Lower leg skin (tissue), 4 donors: ENCODE measurements around the gene NTM. TPM values are rescaled to one million over a fixed set of nuclear protein-coding genes. Genes with fewer than 3 reads are reported as not detected.

Experiments
- DNase-seq, 2 donors: peaks; one replicate each; pipeline ENCODE4 v3.0.0-alpha.2; 2019; ENCODE audit warnings: low spot score in 2 of 2
- H3K4me3 ChIP-seq: fragments of 200-600 bp; sonication (generic); 2 replicates; pipeline ENCODE4 v1.5.1; 2017; ENCODE audit warnings: mild to moderate bottlenecking, low read depth; ENCODE audit not compliant: poor library complexity, severe bottlenecking
- POLR2A ChIP-seq, 2 donors: fragments of 450-650 bp; IDR thresholded peaks; one replicate each; pipeline ENCODE4 v1.6.1; 2016 to 2017; ENCODE audit warnings: antibody characterized with exemption in 2 of 2, mild to moderate bottlenecking in 1 of 2, moderate library complexity in 1 of 2
- WGBS, 2 donors: methylation state at CpG; one replicate each; pipeline ENCODE4 v1.1.5; 2018; 5-methylcytosine and 5-hydroxymethylcytosine counted together
- intact Hi-C: fragments of 100-400 bp; cut with DNase I; formaldehyde crosslinking; loops from one replicate; pipeline ENCODE4 v1.15.0; 2023; ENCODE audit warnings: low total_unique reads
- total RNA-seq, 4 donors: library from RNA; depleted of rRNA; stranded (reverse); fragments of >200 nt; gene quantifications; one replicate each; pipeline ENCODE4 v1.1.0, GENCODE V29; 2016
- TF ChIP-seq, protein P1 (sequence below), 3 donors: fragments of 450-650 bp; IDR thresholded peaks; one replicate each; pipeline ENCODE4 v1.5.1; 2016; ENCODE audit warnings: antibody characterized with exemption in 3 of 3, mild to moderate bottlenecking in 3 of 3, moderate library complexity in 2 of 3

Gene NTM
- total RNA-seq, 4 donors from 2014 or later: 2.8 to 5.7 (median 4.9) TPM

DNA sequence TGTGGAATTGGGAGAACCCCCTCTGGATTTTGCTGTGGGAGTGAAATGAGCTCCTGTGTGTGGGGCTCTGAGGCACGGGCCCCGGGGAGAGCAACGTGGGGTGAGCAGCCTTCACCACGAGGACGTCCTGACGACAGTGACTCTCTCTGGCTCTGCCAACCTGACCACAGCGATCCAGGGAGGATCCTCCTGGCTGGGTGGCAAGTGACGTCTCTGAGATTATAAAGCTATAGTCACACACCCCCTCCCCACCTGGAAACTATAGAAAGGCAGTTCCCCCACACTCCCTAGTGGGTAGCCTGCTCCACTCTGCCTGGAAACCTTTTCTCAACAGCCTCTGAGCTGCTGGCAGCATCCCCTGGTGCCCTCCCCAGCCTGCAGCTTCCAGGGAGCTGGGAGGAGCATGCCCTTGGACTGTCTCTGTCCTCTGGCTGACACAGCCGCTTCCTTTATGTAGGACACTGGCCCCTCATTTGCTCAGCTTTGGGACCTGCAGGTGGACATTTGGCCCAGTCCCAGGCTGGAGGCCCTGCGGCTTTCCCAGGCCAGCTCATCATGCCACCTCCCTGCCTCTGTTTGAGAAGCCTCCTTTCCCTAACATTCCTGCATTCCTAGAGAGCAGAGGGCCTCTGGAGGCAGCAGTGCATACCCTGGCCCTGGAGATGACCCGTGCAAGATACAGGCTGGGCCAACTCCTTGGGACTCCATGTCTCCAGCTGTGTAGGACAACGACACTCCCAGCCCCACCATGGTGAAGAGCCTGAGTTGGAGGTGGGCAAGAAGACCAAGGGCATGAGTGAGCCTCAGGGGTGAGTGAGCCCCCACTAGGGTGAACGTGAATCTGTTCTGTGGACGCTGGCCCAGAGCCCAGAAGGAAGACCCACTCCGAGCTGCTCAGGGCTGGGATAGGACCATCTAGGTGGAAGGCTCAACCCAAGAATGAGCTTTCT is 314.0 kb downstream of the NTM start:
- WGBS, 2 donors: 79 to 83% methylated on average over 15 of the region's 15 CpGs
- H3K4me3 ChIP-seq: no peak overlapping the region
- DNase-seq: peak in 1 of 2 donors; percentile 54
- TF ChIP-seq, protein P1, sequence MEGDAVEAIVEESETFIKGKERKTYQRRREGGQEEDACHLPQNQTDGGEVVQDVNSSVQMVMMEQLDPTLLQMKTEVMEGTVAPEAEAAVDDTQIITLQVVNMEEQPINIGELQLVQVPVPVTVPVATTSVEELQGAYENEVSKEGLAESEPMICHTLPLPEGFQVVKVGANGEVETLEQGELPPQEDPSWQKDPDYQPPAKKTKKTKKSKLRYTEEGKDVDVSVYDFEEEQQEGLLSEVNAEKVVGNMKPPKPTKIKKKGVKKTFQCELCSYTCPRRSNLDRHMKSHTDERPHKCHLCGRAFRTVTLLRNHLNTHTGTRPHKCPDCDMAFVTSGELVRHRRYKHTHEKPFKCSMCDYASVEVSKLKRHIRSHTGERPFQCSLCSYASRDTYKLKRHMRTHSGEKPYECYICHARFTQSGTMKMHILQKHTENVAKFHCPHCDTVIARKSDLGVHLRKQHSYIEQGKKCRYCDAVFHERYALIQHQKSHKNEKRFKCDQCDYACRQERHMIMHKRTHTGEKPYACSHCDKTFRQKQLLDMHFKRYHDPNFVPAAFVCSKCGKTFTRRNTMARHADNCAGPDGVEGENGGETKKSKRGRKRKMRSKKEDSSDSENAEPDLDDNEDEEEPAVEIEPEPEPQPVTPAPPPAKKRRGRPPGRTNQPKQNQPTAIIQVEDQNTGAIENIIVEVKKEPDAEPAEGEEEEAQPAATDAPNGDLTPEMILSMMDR (IDR thresholded peaks at IDR 0.05): no peak
- no peak for TF ChIP-seq POLR2A (IDR thresholded peaks at IDR 0.05)
- intact Hi-C loops: no loop called here

DNA sequence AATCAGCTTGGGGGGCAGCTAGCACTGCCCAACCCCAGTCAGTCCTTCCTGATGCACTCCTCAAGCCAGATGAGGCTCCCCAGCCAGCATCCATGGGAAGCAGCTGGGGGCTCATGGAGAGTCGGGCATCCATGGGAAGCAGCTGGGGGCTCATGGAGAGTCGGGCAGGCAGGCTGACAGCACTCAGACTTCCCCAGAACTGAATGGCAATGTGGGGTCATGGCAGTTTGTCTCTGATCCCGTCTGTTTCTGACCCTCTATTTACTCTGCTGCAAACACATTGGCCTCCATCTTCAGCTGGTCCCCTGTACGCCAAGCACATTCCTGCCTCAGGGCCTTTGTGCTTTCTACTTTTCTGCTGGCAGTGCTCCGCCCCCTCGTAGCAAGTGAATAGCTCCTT is 314.8 kb downstream of the NTM start:
- DNase-seq: peak in 1 of 2 donors; percentile 68
- TF ChIP-seq, protein P1 (IDR thresholded peaks at IDR 0.05): no peak
- TF ChIP-seq POLR2A (IDR thresholded peaks at IDR 0.05): no peak
- H3K4me3 ChIP-seq: no peak overlapping the region
- WGBS, 2 donors: 90% methylated on average over 6 of the region's 6 CpGs
- intact Hi-C loops: no loop called here

DNA sequence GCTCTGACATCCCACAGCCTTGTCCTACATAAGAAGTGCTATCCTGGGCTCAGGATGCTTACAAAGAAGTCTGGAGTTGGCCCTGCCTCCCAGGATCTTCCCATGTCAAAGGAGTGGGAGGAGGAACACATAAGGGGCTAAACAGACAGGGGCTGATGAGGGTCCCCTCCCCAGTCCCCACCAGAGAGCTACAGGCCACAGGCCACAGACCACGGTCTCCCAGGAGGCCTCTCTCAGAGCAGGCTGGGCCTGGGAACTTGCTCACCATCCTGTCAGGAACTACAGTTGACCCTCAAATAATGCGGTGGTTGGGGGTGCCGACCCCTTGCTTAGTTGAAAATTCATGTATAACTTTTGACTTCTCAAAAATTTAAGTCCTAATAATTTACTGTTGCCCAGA is 315.5 kb downstream of the NTM start:
- intact Hi-C loops: no loop called here
- no peak for TF ChIP-seq POLR2A (IDR thresholded peaks at IDR 0.05)
- TF ChIP-seq, protein P1 (IDR thresholded peaks at IDR 0.05): no peak
- WGBS, 2 donors: 91 to 92% methylated on average over 3 of the region's 3 CpGs
- no peak overlapping the region for H3K4me3 ChIP-seq
- peak in 1 of 2 donors; percentile 63 for DNase-seq

DNA sequence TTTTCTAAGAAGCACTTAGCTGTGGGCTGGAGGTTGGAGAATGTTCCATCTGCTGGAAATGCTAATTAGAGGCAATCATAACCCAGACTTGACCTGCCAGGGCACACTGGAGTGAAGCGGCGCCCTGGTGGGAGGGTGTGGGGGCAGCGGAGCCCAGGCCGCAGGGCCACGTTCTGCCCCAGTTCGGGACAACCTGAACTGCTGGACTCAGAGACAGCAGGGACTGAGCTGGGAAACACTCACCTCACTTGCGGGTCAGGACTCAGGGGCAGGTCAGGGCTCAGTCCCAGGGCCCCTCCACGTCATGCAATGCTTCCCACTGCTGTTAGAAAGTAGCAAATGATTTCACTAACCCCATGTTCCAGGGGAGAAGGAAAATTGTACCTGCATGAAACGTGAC is 316.4 kb downstream of the NTM start:
- DNase-seq: peak in 1 of 2 donors; percentile 48
- intact Hi-C loops: no loop called here
- no peak overlapping the region for H3K4me3 ChIP-seq
- no peak for TF ChIP-seq POLR2A (IDR thresholded peaks at IDR 0.05)
- TF ChIP-seq, protein P1 (IDR thresholded peaks at IDR 0.05): no peak
- WGBS, 2 donors: 91 to 98% methylated on average over 9 of the region's 9 CpGs

DNA sequence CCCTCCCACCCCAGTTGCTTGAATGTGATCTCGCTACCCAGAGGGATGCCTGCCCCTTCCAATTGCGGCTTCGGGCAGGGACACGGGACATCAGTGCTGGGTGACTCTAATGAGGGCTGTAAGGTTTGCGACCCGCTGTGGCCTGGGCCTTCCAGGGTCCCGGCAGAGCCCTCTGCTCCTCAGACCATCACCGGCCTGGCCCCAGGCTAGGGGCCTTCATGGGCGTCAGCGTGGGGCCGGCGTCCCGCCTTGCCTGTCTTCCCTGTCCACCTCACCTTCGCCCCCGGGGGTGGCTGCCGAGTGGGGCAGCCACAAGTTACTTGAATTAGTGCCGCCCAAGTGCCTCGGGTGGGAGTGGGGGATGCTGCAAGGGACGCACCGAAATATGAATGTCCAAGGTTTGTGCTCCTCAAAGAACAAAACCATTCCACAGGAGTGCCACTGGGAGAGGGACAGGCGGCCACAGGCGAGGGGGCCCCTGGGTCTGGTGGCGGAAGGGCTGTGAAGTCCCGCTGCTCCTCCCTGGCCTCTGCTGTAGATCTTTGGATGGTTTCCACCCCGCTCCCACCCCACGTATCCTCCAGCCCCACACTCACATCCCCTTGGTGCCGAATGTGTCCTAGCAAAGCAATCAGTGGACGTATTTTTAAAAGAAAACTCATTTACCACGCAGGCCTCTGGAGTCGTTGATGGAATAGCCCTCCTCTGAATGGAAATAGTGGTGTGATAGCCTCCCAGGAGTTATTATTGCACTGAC is 317.1 kb downstream of the NTM start:
- peak in 1 of 2 donors; percentile 80 for DNase-seq
- intact Hi-C loops: no loop called here
- 73 to 82% methylated on average over 22 to 30 of the region's 30 CpGs for WGBS, 2 donors
- TF ChIP-seq POLR2A (IDR thresholded peaks at IDR 0.05): no peak
- TF ChIP-seq, protein P1 (IDR thresholded peaks at IDR 0.05): no peak
- H3K4me3 ChIP-seq: no peak overlapping the region
